Measurements from ENCODE around the gene MARS1.

Gene MARS1

GRCh38 chr12:57456145-57456700 is 31.6 kb upstream of the MARS1 start (continued):
- peak; percentile 95 for TF ChIP-seq CTCF (tag by site-specific recombination; IDR thresholded peaks at IDR 0.05)
- 0 out of 2 replicates have a peak, but pooled peaks have one; percentile 36 for TF ChIP-seq SP3 (tag by site-specific recombination; IDR thresholded peaks at IDR 0.05)
- no peak for TF ChIP-seq ZNF555 (tag by site-specific recombination; conservative IDR thresholded peaks at IDR 0.05)
- 0 out of 2 replicates have a peak, but pooled peaks have one; percentile 47 for TF ChIP-seq PRDM2 (tag by site-specific recombination; IDR thresholded peaks at IDR 0.05; ENCODE audit: borderline replicate concordance)
- TF ChIP-seq ZNF670 (tag by site-specific recombination; IDR thresholded peaks at IDR 0.05; ENCODE audit: low read depth): no peak
- TF ChIP-seq KLF9 (tag by site-specific recombination; IDR thresholded peaks at IDR 0.05; ENCODE audit: low read depth): no peak; the same call in 1 of the 2 replicates
- no peak for TF ChIP-seq ZBTB1 (tag by site-specific recombination; IDR thresholded peaks at IDR 0.05)
- TF ChIP-seq ZEB2 (tag by site-specific recombination; IDR thresholded peaks at IDR 0.05): peak; percentile 79
- TF ChIP-seq ZNF707 (tag by site-specific recombination; IDR thresholded peaks at IDR 0.05): no peak
- no peak for TF ChIP-seq GLIS1 (tag by site-specific recombination; IDR thresholded peaks at IDR 0.05)
- no peak for TF ChIP-seq ZNF76 (tag by site-specific recombination; IDR thresholded peaks at IDR 0.05; ENCODE audit: borderline replicate concordance, low read depth)
- no peak for TF ChIP-seq ZNF626 (tag by site-specific recombination; IDR thresholded peaks at IDR 0.05)
- TF ChIP-seq ZNF350 (tag by site-specific recombination; IDR thresholded peaks at IDR 0.05): no peak
- 0 out of 2 replicates have a peak, but pooled peaks have one; percentile 45 for TF ChIP-seq ZSCAN30 (tag by site-specific recombination; IDR thresholded peaks at IDR 0.05)
- TF ChIP-seq INSM2 (tag by site-specific recombination; IDR thresholded peaks at IDR 0.05): no peak
- no peak for TF ChIP-seq ZBTB44 (tag by site-specific recombination; IDR thresholded peaks at IDR 0.05)
- no peak for TF ChIP-seq ZSCAN16 (tag by site-specific recombination; IDR thresholded peaks at IDR 0.05)
- no peak for TF ChIP-seq ZNF112 (tag by site-specific recombination; IDR thresholded peaks at IDR 0.05)
- TF ChIP-seq ZIC2 (tag by site-specific recombination; IDR thresholded peaks at IDR 0.05): peak; percentile 77
- no peak for TF ChIP-seq ZNF560 (tag by site-specific recombination; IDR thresholded peaks at IDR 0.05; ENCODE audit: borderline replicate concordance)
- TF ChIP-seq ZNF366 (tag by site-specific recombination; conservative IDR thresholded peaks at IDR 0.05): peak; percentile 34; the same call in 1 of the 2 replicates
- TF ChIP-seq, protein P1, sequence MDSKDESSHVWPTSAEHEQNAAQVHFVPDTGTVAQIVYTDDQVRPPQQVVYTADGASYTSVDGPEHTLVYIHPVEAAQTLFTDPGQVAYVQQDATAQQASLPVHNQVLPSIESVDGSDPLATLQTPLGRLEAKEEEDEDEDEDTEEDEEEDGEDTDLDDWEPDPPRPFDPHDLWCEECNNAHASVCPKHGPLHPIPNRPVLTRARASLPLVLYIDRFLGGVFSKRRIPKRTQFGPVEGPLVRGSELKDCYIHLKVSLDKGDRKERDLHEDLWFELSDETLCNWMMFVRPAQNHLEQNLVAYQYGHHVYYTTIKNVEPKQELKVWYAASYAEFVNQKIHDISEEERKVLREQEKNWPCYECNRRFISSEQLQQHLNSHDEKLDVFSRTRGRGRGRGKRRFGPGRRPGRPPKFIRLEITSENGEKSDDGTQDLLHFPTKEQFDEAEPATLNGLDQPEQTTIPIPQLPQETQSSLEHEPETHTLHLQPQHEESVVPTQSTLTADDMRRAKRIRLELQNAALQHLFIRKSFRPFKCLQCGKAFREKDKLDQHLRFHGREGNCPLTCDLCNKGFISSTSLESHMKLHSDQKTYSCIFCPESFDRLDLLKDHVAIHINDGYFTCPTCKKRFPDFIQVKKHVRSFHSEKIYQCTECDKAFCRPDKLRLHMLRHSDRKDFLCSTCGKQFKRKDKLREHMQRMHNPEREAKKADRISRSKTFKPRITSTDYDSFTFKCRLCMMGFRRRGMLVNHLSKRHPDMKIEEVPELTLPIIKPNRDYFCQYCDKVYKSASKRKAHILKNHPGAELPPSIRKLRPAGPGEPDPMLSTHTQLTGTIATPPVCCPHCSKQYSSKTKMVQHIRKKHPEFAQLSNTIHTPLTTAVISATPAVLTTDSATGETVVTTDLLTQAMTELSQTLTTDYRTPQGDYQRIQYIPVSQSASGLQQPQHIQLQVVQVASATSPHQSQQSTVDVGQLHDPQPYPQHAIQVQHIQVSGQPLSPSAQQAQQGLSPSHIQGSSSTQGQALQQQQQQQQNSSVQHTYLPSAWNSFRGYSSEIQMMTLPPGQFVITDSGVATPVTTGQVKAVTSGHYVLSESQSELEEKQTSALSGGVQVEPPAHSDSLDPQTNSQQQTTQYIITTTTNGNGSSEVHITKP (tag by site-specific recombination; IDR thresholded peaks at IDR 0.05): peak; percentile 48
- TF ChIP-seq, protein P2, sequence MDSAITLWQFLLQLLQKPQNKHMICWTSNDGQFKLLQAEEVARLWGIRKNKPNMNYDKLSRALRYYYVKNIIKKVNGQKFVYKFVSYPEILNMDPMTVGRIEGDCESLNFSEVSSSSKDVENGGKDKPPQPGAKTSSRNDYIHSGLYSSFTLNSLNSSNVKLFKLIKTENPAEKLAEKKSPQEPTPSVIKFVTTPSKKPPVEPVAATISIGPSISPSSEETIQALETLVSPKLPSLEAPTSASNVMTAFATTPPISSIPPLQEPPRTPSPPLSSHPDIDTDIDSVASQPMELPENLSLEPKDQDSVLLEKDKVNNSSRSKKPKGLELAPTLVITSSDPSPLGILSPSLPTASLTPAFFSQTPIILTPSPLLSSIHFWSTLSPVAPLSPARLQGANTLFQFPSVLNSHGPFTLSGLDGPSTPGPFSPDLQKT (IDR thresholded peaks at IDR 0.05; ENCODE audit: borderline replicate concordance, low read depth, low read length): no peak
- peak; percentile 84 for TF ChIP-seq ZNF2 (tag by site-specific recombination; IDR thresholded peaks at IDR 0.05)
